ENCODE measurements around the gene CHSY3.

CHSY3 gene

DNA sequence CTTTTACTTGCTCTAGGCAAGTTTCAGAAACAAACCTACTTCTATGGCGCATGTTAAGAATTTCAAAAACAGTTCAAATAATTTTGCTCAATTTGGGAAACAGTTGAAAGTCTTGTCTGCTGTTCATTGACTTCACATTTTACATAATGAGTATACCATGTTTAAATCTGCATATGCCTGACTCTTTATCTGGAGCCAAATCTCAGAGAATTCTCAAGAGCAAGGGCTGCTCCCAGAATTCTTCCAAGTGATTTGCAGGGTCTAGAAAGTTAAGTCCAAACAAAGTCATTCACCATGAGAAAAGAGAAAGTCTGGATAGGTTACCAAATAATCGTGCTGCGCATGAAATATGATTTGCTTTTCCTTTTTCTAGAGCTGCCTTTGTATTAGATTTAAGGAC lies 160.2 kb downstream of the CHSY3 start:
- no peak for DNase-seq (ENCODE audit: low spot score)
- no peak for TF ChIP-seq CTCF (conservative IDR thresholded peaks at IDR 0.05; ENCODE audit: low read depth)
- no peak overlapping the region for H3K27ac ChIP-seq
- ChIA-PET CTCF (interaction anchor here (0.9 kb wide), 1 partner anchor 105 kb away, joined by 3 read pairs; no protein-coding TSS in a partner anchor), POLR2A (ENCODE audit: low non-redundant PET) (no interaction called here)

GRCh38 chr5:130065617-130066016 lies 161.4 kb downstream of the CHSY3 start:
- ChIA-PET CTCF (interaction anchor here (0.9 kb wide), 1 partner anchor 106 kb away, joined by 3 read pairs; no protein-coding TSS in a partner anchor), POLR2A (ENCODE audit: low non-redundant PET) (no interaction called here)
- DNase-seq (ENCODE audit: low spot score), result no peak
- no peak for TF ChIP-seq CTCF (conservative IDR thresholded peaks at IDR 0.05; ENCODE audit: low read depth)
- no peak overlapping the region for H3K27ac ChIP-seq

DNA sequence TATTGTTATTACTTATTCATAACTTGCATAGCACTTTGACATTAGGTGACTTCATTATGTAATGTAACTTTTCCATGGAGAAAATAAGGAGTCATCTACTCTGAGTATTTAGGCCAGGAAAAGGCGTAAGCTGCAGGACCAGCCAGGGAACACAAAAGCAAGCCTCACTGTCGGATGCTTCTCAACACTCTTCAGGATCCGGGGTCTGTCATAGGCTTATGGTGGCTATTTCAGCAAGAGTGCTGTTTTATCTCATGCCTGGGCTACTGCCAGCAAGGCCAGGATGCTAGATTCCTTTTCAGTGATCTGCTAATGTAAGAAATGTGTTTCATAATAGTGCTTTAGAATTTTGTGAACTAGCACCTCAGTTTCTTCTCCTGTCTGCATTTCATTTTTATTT lies 162.4 kb downstream of the CHSY3 start:
- no peak for TF ChIP-seq CTCF (conservative IDR thresholded peaks at IDR 0.05; ENCODE audit: low read depth)
- ChIA-PET POLR2A (ENCODE audit: low non-redundant PET) (no interaction called here), CTCF (no interaction called here)
- no peak for DNase-seq (ENCODE audit: low spot score)
- no peak overlapping the region for H3K27ac ChIP-seq

DNA sequence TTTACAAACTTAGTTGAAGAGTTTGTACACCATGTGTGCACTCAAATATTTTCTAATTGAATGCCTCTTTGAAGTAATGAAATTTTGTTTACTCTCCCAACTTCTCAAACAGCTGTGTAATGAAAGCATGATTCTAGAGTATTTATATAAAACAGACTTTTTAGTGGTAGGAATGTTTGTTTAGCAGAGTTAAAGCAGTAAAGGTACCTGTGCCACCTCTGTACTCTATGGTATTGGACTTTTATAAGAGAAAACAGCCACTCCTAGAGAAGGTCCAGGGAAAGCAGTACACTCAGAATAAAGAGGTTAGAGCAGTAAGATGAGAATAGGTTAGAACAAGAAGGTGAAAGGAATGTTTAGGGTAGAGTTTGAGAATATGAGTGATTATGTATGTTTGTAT lies 163.1 kb downstream of the CHSY3 start:
- no peak for DNase-seq (ENCODE audit: low spot score)
- ChIA-PET POLR2A (ENCODE audit: low non-redundant PET) (no interaction called here), CTCF (no interaction called here)
- no peak for TF ChIP-seq CTCF (conservative IDR thresholded peaks at IDR 0.05; ENCODE audit: low read depth)
- no peak overlapping the region for H3K27ac ChIP-seq

GRCh38 chr5:130068101-130068500 lies 163.8 kb downstream of the CHSY3 start:
- ChIA-PET POLR2A (ENCODE audit: low non-redundant PET) (no interaction called here), CTCF (no interaction called here)
- no peak for DNase-seq (ENCODE audit: low spot score)
- no peak overlapping the region for H3K27ac ChIP-seq
- TF ChIP-seq CTCF (conservative IDR thresholded peaks at IDR 0.05; ENCODE audit: low read depth), result no peak

GRCh38 chr5:130068988-130069387 lies 164.7 kb downstream of the CHSY3 start:
- POLR2A ChIA-PET (ENCODE audit: low non-redundant PET), result no interaction called here
- no peak for DNase-seq (ENCODE audit: low spot score)
- no peak overlapping the region for H3K27ac ChIP-seq
- no peak for TF ChIP-seq CTCF (conservative IDR thresholded peaks at IDR 0.05; ENCODE audit: low read depth)
- CTCF ChIA-PET, result no interaction called here

- CTCF ChIA-PET, result interaction anchor here (0.6 to 0.7 kb wide), 2 partner anchors 12 to 537 kb away, joined by 3 read pairs; no protein-coding TSS in a partner anchor
- POLR2A ChIA-PET (ENCODE audit: low non-redundant PET), result no interaction called here
- TF ChIP-seq CTCF (conservative IDR thresholded peaks at IDR 0.05; ENCODE audit: low read depth), result no peak
Measured at GRCh38 chr5:130074820-130075219, 170.6 kb downstream of the CHSY3 start.

More at GRCh38 chr5:130074820-130075219, 170.6 kb downstream of the CHSY3 start:
- no peak for DNase-seq (ENCODE audit: low spot score)
- no peak overlapping the region for H3K27ac ChIP-seq
